LNCAP (cell line): Measurements from ENCODE around the gene PRLH.

Source experiments
- TF ChIP-seq, protein P1 (sequence below): fragments of 450-650 bp; IDR thresholded peaks from 2 replicates; pipeline ENCODE4 v1.5.1; 2017; ENCODE audit warnings: mild to moderate bottlenecking

PRLH gene

DNA sequence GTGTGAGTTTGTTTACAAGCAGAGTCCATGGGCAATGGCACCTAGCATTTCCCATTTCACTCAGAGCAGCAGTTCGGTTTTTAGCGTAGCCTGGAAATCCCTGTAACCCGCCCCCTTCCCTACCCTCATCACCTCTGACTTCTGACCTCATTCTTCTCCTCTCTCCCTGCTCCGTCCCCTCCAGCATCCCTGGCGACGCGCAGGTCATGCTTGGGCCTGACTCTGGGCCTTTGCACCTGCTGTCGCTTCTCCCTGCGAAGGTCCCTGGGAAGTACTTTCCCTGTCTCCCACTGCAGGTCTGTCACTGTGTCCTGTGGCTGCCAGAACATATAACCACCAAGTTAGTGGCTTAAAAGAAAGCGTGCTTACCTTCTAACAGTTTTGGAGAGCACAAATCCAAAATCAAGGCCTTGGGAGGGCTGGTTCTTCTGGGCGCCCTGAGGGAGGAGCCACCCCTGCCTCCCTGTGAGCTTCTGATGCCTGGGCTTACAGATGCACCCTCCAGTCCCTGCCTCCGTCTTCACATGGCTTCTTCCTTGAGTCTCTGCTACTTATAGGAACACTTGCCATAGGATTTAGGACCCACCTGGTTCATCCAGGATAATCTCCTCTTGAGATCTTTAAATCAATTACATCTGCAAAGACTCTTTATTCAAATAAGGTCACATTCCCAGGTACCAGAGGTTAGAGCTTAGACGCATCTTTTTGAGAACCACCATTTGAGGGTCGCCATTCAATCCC, 32.3 kb downstream of the PRLH start:
- TF ChIP-seq, protein P1, sequence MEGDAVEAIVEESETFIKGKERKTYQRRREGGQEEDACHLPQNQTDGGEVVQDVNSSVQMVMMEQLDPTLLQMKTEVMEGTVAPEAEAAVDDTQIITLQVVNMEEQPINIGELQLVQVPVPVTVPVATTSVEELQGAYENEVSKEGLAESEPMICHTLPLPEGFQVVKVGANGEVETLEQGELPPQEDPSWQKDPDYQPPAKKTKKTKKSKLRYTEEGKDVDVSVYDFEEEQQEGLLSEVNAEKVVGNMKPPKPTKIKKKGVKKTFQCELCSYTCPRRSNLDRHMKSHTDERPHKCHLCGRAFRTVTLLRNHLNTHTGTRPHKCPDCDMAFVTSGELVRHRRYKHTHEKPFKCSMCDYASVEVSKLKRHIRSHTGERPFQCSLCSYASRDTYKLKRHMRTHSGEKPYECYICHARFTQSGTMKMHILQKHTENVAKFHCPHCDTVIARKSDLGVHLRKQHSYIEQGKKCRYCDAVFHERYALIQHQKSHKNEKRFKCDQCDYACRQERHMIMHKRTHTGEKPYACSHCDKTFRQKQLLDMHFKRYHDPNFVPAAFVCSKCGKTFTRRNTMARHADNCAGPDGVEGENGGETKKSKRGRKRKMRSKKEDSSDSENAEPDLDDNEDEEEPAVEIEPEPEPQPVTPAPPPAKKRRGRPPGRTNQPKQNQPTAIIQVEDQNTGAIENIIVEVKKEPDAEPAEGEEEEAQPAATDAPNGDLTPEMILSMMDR: no peak

DNA sequence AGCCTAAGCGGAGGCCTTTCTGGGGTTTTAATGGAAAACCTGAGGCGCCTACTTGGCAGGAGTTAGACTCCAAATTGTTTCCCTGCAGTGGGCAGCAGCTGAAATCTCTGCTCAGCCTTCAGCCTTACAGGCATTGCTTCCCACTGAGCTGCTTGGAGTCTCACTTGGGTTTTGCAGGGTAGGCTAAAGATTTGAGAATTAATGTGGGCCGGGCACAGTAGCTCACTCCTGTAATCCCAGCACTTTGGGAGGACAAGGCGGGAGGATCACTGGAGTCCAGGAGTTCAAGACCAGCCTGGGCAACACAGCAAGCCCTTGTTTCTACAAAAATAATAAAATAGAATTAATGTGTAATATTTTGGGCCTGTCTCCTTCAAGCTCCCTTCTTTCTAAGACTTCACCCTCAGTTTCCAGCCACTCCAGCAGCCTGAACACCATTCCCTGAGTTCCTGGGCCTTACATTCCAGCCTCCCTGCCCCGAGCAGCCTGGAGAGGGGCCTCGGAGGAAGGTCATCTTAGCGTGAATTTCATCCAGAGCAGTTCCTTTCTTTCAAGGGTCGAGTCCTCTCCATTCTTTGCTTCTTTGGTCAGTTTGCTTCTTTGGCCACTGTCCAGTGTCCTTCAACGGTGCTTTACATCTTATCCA, 33.2 kb downstream of the PRLH start:
- TF ChIP-seq, protein P1: no peak

DNA sequence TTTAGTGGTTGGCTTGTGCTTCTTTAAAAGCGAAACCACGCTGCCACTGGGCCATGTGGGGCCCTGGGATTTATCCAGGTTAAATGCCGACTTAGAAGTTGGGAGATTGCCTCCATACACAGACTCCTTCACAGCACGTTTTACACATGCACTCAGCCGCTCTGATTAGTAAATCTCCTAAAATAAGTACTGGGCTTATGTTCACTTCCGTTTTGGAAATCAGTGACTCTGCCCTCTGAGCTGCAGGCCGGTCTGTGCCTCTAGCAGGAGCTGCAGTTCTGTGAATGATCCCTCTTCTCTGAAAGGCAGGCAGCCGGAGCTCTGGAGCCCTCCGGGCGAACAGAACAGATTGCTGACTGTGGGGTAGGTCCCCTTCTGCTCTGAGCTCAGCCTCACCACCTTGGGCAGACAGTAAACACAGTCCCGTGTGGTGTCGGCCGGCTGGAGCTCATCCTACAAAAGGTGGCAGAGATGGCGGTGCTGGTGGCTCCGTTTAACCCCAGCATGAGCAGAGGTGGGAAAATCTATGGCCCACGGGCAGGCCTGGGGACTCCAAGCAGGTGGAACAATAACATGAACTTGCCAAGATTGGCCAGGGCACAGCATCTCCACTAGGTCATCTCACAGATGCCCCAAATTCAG, 34.0 kb downstream of the PRLH start:
- TF ChIP-seq, protein P1: no peak

DNA sequence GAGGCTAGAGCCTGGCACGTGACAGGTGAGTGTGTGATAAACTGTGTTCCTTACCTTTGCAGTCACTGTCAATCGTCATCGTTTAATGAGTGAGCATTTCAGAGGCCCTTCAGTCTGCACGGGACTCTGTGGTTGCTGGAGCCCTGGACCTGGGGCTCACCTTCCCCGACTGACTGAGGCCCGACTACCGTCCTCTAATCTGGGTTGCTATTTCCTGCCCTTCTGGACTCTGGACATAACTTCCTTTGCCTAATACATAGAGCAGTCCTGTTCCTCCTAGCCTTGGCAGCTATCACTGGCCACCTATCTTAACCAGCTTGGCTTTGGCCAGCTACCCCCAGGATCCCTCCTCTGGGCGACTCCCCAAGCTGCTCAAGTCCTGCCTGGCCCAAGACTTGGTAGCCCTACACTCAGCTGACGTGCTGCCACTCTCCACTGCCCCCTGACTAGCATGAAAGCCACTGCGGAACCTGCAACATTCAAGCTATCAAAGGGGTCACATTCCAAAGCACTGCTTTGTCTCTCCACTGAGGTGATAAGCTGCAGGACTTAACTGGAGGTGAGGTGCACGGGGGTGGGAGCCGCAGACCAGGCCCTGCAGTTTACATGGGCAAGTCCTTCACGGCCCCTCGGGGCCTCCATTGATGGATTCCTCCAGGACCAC, 35.2 kb downstream of the PRLH start:
- TF ChIP-seq, protein P1: no peak

DNA sequence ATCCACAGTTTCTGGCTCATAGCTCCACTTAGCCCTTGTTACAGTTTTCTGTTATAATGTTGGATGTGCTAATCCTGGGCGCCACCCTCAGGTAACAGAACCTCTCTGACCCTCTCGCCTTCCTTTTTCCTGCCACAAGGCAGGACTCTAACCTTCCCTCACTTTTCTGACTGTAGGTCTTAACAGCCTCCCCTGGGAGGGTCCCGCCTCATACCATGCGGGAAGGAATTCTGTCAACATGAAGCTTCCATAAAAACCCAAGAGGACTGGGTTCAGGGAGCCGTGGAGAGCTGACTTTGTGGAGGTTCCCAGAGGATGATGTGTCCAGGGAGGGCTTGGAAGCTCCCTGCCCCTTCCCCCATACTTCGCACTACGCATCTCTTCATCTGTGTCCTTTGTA, 36.0 kb downstream of the PRLH start:
- TF ChIP-seq, protein P1: no peak

DNA sequence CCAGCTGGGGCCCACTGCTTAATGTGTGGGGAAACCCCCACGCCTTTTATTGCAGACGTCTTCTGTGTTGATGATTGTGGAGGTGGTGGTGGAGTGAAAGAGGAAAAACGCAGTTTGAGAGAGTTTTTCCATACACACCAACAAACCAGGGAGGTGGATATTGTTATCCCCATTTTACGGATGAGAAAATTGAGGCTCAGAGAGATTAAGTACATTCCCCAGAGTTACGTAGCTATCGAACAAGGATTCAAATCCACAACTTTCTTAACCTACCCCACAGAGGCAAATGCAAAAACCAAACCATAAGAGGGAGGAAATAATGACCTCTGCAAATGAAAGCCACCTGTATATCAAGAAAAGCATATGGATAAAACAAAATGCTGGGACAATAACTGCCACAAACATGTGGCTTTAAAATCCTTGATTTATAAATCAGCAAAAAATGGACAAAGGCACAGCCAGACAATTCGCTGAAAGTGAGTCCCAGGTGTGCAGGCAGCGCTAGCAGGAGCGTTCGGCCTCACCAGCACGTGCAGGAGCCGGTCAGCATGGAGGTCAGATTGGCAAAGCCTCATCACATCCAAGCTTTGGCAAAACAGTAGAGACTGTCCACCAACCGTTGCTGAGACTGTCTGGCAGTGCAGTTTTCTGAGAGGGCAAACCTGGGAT, 36.8 kb downstream of the PRLH start:
- TF ChIP-seq, protein P1: no peak
